SK-N-SH treated with all-trans-retinoic acid at 6 μM for 48 hours (cell line): ENCODE measurements around the gene MARVELD3.

Experiments used
- OSR1 ChIP-seq: fragments of 250-450 bp; sonication (Bioruptor Pico); IDR thresholded peaks from 2 replicates; pipeline ENCODE4 v1.8.0; 2022; ENCODE audit warnings: moderate library complexity, mild to moderate bottlenecking, inconsistent platforms
- RARB ChIP-seq: fragments of 250-450 bp; sonication (Bioruptor Pico); IDR thresholded peaks from 2 replicates; pipeline ENCODE4 v1.8.0; 2021; ENCODE audit warnings: mild to moderate bottlenecking, moderate library complexity
- ZNF565 ChIP-seq: fragments of 450-650 bp; formaldehyde crosslinking; conservative IDR thresholded peaks from 2 replicates; pipeline ENCODE4 v1.5.0; 2020; ENCODE audit warnings: low read depth, mild to moderate bottlenecking, moderate library complexity
- TF ChIP-seq, protein P1 (sequence below): fragments of 250-450 bp; sonication (Bioruptor Pico); IDR thresholded peaks from 2 replicates; pipeline ENCODE4 v1.8.0; 2020; ENCODE audit warnings: mild to moderate bottlenecking, moderate library complexity, borderline replicate concordance

DNA sequence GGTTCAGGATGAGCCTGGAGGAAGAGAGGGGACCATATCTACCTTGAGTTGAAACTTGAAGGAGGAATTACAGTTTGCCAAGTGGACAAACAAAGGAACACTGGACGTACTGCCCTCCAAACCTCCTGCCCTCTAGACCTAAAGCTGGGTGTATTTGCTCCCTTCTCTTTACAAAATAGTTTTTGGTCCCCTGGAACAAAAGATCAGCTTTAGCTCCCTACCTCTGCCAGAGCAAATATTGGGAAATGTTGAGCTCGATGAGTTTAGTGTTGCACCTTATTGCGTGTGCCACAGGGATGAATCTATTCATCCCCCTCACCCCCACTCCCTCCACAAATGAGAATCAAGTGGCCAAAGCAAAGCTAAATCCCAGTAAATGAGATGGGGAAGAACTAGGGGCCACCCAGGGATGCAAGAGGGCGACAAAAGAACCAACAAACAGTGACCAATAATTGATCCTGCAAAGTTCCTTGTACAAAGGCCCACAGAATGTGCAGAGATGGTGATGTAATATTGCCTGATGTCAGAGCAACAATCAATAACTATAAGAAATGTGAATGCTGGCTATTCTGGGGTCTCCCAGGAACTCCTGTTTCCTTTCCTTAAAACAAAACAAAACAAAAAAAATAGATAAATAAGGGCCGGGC, 31.9 kb upstream of the MARVELD3 start:
- TF ChIP-seq OSR1 (CRISPR knock-in tag), result no peak
- TF ChIP-seq, protein P1, sequence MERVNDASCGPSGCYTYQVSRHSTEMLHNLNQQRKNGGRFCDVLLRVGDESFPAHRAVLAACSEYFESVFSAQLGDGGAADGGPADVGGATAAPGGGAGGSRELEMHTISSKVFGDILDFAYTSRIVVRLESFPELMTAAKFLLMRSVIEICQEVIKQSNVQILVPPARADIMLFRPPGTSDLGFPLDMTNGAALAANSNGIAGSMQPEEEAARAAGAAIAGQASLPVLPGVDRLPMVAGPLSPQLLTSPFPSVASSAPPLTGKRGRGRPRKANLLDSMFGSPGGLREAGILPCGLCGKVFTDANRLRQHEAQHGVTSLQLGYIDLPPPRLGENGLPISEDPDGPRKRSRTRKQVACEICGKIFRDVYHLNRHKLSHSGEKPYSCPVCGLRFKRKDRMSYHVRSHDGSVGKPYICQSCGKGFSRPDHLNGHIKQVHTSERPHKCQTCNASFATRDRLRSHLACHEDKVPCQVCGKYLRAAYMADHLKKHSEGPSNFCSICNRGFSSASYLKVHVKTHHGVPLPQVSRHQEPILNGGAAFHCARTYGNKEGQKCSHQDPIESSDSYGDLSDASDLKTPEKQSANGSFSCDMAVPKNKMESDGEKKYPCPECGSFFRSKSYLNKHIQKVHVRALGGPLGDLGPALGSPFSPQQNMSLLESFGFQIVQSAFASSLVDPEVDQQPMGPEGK (CRISPR knock-in tag), result no peak
- TF ChIP-seq ZNF565 (CRISPR knock-in tag), result no peak
- TF ChIP-seq RARB (CRISPR knock-in tag), result no peak
